OCI-LY1 (cell line): ENCODE results near the gene MAN1A2.

Source experiments
- H2AFZ ChIP-seq: fragments of 200-600 bp; sonication (generic), shearing (Covaris generic); 2 replicates; pipeline ENCODE4 v1.6.0; 2014; ENCODE audit warnings: antibody characterized with exemption, mild to moderate bottlenecking, low read length
- H3F3A ChIP-seq: fragments of 200-600 bp; sonication (generic), shearing (Covaris generic); 2 replicates; pipeline ENCODE4 v1.6.0; 2014; ENCODE audit warnings: mild to moderate bottlenecking, antibody characterized with exemption, low read length, moderate library complexity; ENCODE audit not compliant: insufficient read depth
- H3K27ac ChIP-seq: fragments of 200-600 bp; sonication (generic); 2 replicates; pipeline ENCODE4 v1.5.1; 2014; ENCODE audit warnings: low read length, mixed run types, mild to moderate bottlenecking, low read depth; ENCODE audit not compliant: poor library complexity, severe bottlenecking
- H3K27me3 ChIP-seq: fragments of 200-600 bp; sonication (generic); 2 replicates; pipeline ENCODE4 v1.6.0; 2014; ENCODE audit warnings: antibody characterized with exemption, mild to moderate bottlenecking, low read length, moderate library complexity; ENCODE audit not compliant: insufficient read depth
- H3K36me3 ChIP-seq: fragments of 200-600 bp; sonication (generic); 2 replicates; pipeline ENCODE4 v1.6.1; 2014; ENCODE audit warnings: mild to moderate bottlenecking, antibody characterized with exemption, low read length, moderate library complexity, mixed read lengths; ENCODE audit not compliant: insufficient read depth
- H3K4me1 ChIP-seq: fragments of 200-600 bp; sonication (generic); 2 replicates; pipeline ENCODE4 v1.5.1; 2014; ENCODE audit warnings: mild to moderate bottlenecking, low read length, moderate library complexity; ENCODE audit not compliant: insufficient read depth, severe bottlenecking
- H3K4me2 ChIP-seq: fragments of 200-600 bp; sonication (generic), shearing (Covaris generic); 2 replicates; pipeline ENCODE4 v1.6.1; 2014; ENCODE audit warnings: low read length
- H3K4me3 ChIP-seq: fragments of 200-600 bp; sonication (generic); 2 replicates; pipeline ENCODE4 v1.5.1; 2014; ENCODE audit warnings: low read length, low read depth, mild to moderate bottlenecking, mixed read lengths; ENCODE audit not compliant: poor library complexity, severe bottlenecking
- H3K79me2 ChIP-seq: fragments of 200-600 bp; shearing (Covaris generic); 2 replicates; pipeline ENCODE4 v1.6.1; 2016; ENCODE audit warnings: mixed run types, low read length, mixed read lengths; ENCODE audit not compliant: insufficient read depth
- H3K9ac ChIP-seq: fragments of 200-600 bp; sonication (generic), shearing (Covaris generic); 2 replicates; pipeline ENCODE4 v1.6.1; 2014; ENCODE audit warnings: mild to moderate bottlenecking, low read length, mixed read lengths
- H3K9me2 ChIP-seq: fragments of 200-600 bp; sonication (generic), shearing (Covaris generic); 2 replicates; pipeline ENCODE4 v1.6.1; 2014; ENCODE audit warnings: low read depth, mild to moderate bottlenecking, low read length, mixed read lengths
- H3K9me3 ChIP-seq: fragments of 200-600 bp; shearing (Covaris generic); 2 replicates; pipeline ENCODE4 v1.6.1; 2014; ENCODE audit warnings: low read length, mixed read lengths
- H4K20me1 ChIP-seq: fragments of 200-600 bp; sonication (generic), shearing (Covaris generic); 2 replicates; pipeline ENCODE4 v1.6.0; 2016; ENCODE audit warnings: mild to moderate bottlenecking, low read length; ENCODE audit not compliant: insufficient read depth
- CTCF ChIP-seq: fragments of 200-600 bp; sonication (generic), shearing (Covaris generic); IDR thresholded peaks from 2 replicates; pipeline ENCODE4 v1.5.1; 2017; ENCODE audit warnings: mild to moderate bottlenecking, antibody characterized with exemption, low read length, moderate library complexity, mixed read lengths
- EZH2 ChIP-seq: fragments of 200-600 bp; sonication (generic), shearing (Covaris generic); IDR thresholded peaks from 2 replicates; pipeline ENCODE4 v1.8.0; 2017; ENCODE audit warnings: borderline replicate concordance, mixed run types, mild to moderate bottlenecking, antibody characterized with exemption, low read length, moderate library complexity, mixed read lengths

The MAN1A2 gene

GRCh38 chr1:117364240-117364639 is 3.0 kb upstream of the MAN1A2 start:
- H4K20me1 ChIP-seq: no peaks in the 10 kb centered on the region
- no peak overlapping the region for H2AFZ ChIP-seq
- H3K27me3 ChIP-seq: no peaks in the 10 kb centered on the region
- H3K4me3 ChIP-seq: no peak overlapping the region
- no peak overlapping the region for H3K9ac ChIP-seq
- H3K4me1 ChIP-seq: peaks cover 19% of the 10 kb centered on the region
- no peak overlapping the region for H3K4me2 ChIP-seq
- H3K9me3 ChIP-seq: no peaks in the 10 kb centered on the region
- no peaks in the 10 kb centered on the region for H3F3A ChIP-seq
- no peaks in the 10 kb centered on the region for H3K36me3 ChIP-seq
- TF ChIP-seq CTCF (no peak), EZH2 (no peak)
- H3K27ac ChIP-seq: no peak overlapping the region
- H3K79me2 ChIP-seq: peaks cover 15% of the 10 kb centered on the region
- H3K9me2 ChIP-seq: no peaks in the 10 kb centered on the region

GRCh38 chr1:117365350-117366176 is 1.7 kb upstream of the MAN1A2 start:
- H3K27me3 ChIP-seq: no peaks in the 10 kb centered on the region
- peak overlapping the region; percentile 57 for H3K27ac ChIP-seq
- peak overlapping the region; percentile 75 for H3K9ac ChIP-seq
- H2AFZ ChIP-seq: no peak overlapping the region
- no peaks in the 10 kb centered on the region for H3K9me2 ChIP-seq
- peak overlapping the region; percentile 89 for H3K4me3 ChIP-seq
- no peaks in the 10 kb centered on the region for H3F3A ChIP-seq
- peak overlapping the region; percentile 71 for H3K4me2 ChIP-seq
- no peaks in the 10 kb centered on the region for H4K20me1 ChIP-seq
- no peaks in the 10 kb centered on the region for H3K36me3 ChIP-seq
- no peaks in the 10 kb centered on the region for H3K9me3 ChIP-seq
- TF ChIP-seq EZH2 (no peak), CTCF (no peak)
- H3K4me1 ChIP-seq: peaks cover 20% of the 10 kb centered on the region
- H3K79me2 ChIP-seq: peaks cover 28% of the 10 kb centered on the region

- Histone ChIP-seq H3K79me2 (peaks cover 37% of the 10 kb centered on the region), H3K36me3 (no peaks in the 10 kb centered on the region), H3K9me2 (no peaks in the 10 kb centered on the region), H3K27ac (peak overlapping the region; percentile 57), H3K9ac (peak overlapping the region; percentile 75), H3K4me2 (peak overlapping the region; percentile 71), H3K27me3 (no peaks in the 10 kb centered on the region), H3K4me1 (peaks cover 29% of the 10 kb centered on the region), H2AFZ (no peak overlapping the region), H3F3A (no peaks in the 10 kb centered on the region), H3K4me3 (peak overlapping the region; percentile 89), H3K9me3 (no peaks in the 10 kb centered on the region), H4K20me1 (no peaks in the 10 kb centered on the region)
- TF ChIP-seq EZH2: no peak
- no peak for TF ChIP-seq CTCF
These were observed 838 bp upstream of the MAN1A2 start for GRCh38 chr1:117366177-117367045.
